Activated T-cell treated with anti-CD3 and anti-CD28 coated beads for 4 hours (primary cell): ENCODE data around the gene SHROOM1.
"Not testable (repeated sequence)": the region's sequence is repeated elsewhere in the genome, so short reads cannot be mapped to it uniquely, and the experiment has no call there.

Experiments
- DNase-seq: peaks from one replicate; pipeline ENCODE4 v3.0.0-alpha.2; 2020

SHROOM1 gene

DNA sequence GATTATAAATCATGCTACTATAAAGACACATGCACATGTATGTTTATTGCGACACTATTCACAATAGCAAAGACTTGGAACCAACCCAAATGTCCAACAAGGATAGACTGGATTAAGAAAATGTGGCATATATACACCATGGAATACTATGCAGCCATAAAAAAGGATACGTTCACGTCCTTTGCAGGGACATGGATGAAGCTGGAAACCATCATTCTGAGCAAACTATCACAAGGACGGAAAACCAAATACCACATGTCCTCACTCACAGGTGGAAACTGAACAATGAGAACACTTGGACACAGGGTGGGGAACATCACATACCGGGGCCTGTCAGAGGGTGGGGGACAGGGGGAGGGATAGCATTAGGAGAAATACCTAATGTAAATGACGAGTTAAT, 24.6 kb downstream of the SHROOM1 start:
- not testable (repeated sequence) for DNase-seq

DNA sequence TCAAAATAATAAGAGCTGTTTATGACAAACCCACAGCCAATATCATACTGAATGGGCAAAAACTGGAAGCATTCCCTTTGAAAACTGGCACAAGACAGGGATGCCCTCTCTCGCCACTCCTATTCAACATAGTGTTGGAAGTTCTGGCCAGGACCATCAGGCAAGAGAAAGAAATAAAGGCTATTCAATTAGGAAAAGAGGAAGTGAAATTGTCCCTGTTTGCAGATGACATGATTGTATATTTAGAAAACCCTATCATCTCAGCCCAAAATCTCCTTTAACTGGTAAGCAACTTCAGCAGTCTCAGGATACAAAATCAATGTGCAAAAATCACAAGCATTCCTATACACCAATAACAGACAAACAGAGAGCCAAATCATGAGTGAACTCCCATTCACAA, 26.2 kb downstream of the SHROOM1 start:
- DNase-seq = not testable (repeated sequence)

DNA sequence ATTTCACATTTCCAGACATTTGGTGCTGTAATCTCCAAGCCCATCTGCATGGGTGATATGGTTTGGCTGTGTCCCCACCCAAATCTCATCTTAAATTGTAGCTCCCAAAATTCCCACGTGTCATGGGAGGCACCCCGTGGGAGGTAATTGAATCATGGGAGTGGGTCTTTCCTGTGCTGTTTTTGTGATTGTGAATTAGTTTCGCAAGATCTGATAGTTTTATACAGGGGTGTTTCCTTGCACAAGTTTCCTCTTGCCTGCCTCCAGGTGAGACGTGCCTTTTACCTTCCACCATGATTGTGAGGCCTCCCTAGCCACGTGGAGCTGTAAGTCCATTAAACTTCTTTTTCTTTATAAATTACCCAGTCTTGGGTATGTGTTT, 27.8 kb downstream of the SHROOM1 start:
- not testable (repeated sequence) for DNase-seq

DNA sequence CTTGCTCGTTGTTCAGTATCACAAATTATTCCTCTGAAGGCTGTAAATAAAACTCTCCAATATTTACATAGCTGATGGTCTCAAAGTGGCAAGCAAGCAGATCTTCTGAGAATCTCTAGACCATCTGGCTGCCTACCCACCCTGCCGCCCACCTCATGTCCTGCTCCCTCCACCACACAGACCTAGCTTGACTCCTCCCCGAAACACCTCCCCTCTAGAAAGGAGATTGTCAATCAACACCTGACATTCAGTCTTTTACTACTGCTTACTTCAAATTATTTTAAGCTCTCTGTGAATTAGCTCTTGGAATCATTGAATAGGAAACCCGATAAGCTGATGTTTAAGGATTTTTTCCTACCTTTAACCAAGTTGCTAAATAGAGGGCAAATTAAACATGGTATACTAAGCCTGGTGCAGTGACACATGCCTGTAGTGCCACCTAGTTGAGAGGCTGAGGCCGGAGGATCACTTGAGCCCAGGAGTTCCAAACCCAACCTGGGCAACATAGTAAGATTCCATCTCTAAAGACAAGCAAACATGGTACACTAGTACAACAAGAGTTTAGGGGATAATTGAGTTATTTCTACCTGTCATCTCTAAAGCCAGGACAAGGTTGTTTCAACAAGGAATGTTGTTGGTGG, 28.3 kb downstream of the SHROOM1 start:
- DNase-seq = no peak

DNA sequence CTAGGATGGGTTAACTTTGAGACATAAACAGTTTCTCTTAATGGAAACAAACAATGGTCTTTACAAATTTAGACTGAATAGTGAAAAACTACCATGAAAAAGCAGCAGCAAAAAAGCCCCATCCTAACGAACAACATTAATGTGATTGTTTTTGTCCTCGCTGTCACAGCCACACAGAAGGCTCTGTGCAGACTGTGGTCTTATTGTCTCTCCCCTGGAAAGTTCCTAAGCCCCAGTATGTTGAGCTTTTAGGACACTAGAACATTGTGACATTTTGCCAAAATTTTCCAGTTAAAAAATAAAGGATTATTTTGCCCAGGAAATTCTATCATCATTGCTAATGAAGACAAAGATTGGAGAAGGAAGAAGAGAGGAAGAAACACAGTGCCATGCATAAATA, 29.9 kb downstream of the SHROOM1 start:
- DNase-seq = no peak

DNA sequence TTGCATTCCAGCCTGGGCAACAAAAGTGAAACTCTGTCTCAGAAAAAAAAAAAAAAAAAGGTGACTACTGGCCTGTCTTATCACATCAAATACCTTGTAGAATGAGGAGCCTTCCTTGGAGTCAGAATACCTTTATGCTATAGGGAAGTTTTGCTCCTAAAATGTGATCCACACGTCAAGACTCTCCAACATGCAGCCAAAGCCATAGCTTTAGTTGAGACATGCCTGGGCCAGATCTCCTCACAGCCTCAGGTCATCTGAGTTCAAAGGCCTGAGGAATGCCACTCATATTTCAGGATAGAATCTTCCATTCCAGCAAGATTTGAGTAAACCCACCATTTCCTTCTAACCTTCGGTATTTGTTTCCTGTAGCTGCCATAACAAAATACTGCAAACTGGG, 31.1 kb downstream of the SHROOM1 start:
- DNase-seq = no peak

DNA sequence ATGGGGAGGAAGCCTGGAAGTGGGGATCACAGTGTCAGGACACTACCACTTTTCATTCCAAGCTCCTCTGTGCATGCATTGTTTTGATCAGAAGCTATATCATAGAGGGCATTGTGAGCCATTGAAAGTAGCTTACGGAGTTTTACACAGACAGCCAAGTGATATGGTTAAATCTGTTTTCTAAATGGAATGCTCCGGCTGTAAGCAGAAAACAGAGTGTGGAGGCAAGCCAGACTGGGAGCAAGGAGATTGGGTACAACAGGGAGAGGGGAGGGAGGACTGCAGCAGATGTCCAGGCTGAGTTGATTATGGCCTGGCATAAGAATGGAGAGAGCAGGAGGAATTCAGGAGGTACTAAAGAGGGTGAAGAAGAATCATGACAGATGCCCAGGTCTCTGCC, 32.8 kb downstream of the SHROOM1 start:
- no peak for DNase-seq

DNA sequence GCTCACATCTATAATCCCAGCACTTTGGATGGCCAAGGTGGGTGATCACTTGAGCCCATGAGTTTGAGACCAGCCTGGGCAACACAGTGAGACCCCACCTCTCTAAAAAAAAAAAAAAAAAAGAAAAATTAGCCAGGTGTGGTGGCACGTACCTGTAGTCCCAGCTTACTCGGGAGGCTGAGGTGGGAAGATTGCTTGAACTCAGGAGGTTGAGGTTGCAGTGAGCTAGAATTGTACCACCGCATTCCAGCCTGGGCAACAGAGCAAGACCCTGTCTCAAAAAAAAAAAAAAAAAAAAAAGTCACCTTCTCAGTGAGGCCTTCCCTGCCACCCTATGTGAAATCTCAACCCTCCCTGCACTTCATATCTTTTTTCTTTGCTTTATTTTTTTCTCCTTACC, 39.4 kb downstream of the SHROOM1 start:
- no peak for DNase-seq

DNA sequence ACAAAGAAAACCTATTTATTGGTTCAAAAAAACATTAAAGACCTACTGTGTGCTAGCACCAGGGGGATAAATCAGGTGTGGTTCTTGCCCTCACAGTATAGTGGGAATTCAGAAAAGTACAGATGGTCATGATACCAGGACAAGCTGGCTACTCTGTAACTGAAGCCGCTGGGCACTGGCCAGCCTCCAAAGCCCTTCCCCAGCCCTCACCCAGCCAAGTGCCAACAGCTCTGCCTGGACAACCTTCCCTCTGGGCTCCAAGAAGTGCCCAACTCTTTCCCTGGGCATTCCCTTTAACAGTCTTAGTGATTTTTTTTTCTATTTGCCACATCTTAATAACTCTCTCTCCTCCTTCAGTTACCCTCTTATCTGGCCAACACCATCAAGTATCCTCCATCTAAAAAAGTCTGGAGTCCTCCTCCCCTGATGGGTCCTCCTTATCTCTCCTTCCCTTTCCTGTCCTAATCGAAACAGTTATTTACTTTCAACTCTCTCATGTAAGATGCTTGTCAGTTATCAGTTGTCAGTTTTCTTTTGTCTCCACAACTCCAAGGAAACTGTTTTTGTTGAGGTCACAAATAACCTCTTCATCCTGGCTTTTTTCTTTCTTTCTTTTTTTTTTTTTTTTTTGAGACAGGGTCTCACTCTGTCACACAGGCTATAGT, 40.1 kb downstream of the SHROOM1 start:
- no peak for DNase-seq

DNA sequence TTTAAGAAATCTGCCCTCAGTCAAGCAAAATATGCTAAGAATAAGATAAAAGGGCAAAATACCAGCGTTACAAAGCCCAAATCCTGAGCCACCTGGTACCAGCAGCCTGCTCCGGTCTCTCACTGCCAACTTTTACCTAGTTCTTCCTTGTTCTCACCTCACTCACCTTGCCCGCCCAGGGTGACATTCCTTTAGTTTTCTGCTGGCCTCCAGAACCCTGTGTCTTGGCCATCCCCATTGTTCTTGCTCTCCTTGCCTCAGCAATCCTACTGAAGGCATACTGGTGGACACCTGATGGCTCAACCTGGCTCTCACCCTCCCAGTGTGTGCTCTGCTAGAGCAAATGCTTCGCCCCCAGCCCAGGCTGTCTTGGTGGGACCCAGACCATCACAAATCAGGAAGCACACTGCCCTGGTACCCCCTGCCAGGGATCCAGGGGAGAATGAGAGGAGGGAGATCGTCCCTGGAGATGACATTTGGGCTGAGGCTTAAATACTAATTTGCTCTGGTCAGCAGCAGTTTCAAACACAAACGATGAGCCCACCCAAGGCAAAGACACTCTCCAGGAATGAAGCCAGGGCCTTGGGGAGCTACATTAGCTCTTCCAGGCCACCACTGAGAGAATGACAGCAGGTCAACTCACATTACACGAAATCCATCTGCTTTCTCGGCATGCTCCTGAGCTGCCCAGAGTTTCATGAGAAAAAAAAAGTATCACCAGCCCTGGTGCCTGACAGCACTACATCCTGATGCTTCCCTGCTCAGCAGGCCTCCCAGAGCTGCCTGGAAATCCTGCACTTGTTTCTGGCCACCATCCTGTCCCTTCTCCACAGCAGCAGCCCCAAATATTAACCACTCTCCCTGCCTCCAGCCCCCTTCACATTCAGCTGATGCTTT, 41.2 kb downstream of the SHROOM1 start:
- DNase-seq = no peak

DNA sequence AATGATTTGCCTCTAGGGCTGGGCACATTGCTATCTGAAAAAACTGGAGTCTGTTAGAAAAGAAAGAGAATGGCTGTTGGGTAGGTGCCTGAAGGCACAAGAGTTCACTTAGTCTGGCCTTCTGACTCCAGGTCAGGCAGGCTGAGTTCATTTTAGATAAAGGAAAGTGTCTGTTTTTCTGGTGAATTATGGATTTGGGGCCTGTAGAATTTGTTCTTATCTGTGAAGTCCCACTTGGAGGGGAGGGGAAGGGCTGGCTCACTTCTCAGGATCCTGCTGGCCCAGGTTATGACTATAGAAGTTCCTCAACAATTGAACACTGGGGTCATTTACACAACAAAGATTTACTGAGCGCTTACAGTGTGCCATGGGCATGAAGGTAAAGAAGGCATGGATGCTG, 41.9 kb downstream of the SHROOM1 start:
- no peak for DNase-seq

DNA sequence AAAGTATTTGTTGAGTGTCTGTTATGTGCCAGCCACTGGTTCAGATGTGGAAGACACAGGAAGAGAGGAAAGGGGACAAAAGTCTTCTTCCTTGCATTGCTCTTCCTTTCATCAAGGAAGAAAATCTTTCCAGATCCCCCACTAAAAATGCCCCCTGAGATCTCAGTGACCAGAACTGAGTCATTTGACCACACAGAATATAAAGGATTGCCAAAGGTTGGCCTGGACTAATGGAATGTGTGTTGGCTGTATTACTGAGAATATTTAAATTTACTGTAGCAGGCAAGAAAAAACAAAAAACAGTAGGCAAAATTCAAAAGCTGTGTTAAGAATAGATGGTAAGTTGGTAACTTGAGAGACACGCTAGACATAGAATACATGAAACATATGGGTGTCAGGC, 43.4 kb downstream of the SHROOM1 start:
- DNase-seq = no peak

DNA sequence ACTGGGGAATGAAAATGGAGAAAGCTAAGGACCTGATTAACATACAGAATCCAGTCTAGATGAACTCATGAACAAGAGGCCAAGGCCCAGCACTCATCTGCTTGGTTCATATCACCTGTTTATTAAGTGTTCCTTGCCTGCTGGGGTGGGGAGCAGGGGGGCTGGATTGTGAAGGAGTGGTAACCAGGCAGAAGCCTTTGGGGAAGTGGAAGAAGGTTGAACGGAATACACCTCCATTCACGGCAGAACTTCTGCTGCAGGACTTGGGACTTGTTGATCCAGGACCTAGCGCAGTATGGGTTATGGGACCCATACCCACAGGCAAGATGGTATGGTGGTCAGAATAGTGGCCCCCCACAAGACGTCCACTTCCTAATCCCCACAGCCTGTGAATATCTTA, 44.6 kb downstream of the SHROOM1 start:
- no peak for DNase-seq

DNA sequence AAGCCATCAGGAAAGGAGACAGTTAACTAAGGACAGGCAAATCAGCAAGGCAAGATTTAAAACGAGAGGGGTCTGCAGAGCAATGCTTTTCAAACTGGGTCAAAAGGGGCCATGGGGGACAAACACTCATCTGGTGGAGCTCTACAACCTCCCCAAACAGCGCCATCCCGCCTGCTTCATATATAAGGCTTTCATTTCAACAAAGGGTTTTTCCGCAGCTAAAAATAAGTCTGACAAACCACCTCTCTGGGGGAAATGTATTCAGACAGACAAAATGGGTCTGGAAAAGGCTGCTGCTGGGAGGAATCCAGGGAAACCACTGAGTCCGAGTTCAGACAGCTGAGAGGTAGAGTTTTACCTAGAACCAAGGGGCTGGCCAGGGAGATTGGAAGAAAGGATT, 45.1 kb downstream of the SHROOM1 start:
- DNase-seq = no peak

DNA sequence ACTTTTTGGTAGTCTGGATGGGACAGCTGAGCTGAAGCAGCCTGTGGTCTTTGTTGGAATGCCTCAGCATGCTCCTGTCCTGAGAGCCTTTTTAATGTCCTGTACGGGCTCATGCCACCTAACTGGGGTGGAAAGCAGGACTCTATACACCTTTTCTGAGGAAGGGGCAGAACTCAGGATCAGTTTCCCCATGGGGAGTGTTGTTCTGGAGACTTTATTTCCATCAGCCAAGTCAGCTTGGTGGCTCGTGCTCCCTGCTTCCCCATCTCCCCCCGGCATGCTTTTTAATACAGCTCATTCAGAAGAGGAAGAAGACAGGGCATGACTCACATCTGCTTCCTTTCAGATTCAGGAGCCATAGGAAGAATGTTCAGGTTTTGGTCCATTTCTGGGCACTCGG, 48.3 kb downstream of the SHROOM1 start:
- no peak for DNase-seq

DNA sequence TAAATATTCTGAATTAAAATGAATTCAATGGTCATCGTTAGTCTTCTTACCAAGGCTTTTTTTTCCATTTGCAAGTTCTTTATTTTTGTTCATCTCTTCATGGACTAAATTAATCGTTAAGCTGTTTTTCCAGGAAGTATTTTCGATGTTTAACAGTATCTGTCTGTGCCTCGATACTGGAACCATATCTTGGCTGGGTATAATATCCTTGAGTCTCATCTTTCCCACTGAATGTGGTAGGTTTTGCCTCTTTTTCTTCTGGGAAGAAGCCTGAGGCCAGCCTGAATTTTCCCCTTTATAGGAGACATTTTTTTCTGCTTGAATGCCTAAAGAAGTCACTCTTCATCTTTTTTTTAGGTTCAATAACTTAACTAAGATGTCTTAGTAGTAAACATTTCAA, 49.4 kb downstream of the SHROOM1 start:
- DNase-seq = no peak

DNA sequence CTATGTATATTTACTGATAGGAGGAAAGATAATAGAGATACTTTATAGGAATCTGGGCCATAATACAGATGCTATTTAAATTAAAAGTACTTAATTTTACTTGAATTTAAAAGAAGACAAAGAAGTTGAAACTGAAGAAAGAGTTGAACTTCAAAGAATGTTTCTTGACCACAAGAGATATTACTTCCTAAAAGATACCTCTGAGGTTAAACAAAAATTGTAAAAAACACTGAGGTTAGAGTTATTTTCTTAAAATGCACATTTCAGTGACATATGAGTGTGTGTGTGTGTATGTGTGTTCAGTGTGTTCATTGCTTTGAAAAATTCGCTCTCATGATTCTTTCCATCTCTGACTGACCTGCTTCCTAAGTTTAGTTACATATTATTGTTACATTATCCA, 49.9 kb downstream of the SHROOM1 start:
- no peak for DNase-seq

DNA sequence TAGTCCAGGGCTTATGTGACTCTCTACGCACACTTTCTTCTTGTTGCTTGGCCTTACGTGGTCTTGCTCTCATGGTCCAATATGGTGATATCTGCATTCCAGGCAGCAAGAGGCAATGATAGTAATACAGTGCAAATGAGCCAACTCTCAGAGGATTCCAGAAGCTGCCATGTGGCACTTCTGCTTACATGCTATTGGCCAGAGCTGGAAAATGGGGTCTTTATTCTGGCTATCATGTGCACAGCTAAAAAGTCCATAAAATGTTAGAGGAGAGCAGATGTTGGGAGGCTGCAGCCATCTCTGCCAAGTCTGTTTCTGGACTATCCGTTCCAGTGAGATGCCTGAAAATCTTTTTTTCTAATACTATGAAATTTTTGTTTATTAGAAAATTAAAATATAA, 50.5 kb downstream of the SHROOM1 start:
- DNase-seq = no peak

DNA sequence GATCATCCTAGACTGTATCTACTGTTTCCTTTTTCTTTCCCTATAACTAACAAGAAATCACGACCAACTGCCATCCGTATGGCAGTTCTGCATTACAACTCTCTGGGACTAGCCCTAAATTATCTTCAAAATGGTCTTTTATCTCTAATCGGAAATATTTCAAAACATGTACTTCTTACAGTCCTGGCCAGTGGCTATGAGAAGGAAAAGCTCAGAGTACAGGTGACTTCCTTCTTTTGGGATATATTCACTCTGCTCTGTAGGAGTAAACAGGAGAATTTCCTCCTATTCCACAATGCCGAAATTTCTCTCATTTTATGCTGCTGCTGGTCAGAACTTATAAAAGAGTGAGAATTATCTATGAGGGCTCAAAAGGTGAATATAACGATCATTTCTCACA, 51.6 kb downstream of the SHROOM1 start:
- DNase-seq = no peak

DNA sequence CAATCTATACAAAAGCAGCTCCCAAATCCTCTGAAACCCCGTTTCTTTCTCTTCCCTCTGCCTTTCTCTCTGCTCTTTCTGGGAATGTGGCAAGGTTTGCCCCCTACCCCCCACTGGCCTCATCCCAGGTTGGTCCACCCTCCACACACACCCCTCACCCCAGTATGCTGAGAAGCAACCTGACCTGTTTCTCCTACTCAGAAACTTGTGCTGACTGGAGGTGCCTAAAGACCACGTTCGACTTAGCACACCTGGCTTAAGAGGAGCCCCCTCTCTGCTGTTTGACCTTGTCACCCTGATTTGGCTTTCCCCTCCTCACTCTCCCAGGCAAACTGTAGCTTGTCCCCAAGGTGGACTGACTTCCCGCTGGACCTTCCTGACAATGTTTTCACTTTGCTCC, 52.3 kb downstream of the SHROOM1 start:
- DNase-seq = no peak

DNA sequence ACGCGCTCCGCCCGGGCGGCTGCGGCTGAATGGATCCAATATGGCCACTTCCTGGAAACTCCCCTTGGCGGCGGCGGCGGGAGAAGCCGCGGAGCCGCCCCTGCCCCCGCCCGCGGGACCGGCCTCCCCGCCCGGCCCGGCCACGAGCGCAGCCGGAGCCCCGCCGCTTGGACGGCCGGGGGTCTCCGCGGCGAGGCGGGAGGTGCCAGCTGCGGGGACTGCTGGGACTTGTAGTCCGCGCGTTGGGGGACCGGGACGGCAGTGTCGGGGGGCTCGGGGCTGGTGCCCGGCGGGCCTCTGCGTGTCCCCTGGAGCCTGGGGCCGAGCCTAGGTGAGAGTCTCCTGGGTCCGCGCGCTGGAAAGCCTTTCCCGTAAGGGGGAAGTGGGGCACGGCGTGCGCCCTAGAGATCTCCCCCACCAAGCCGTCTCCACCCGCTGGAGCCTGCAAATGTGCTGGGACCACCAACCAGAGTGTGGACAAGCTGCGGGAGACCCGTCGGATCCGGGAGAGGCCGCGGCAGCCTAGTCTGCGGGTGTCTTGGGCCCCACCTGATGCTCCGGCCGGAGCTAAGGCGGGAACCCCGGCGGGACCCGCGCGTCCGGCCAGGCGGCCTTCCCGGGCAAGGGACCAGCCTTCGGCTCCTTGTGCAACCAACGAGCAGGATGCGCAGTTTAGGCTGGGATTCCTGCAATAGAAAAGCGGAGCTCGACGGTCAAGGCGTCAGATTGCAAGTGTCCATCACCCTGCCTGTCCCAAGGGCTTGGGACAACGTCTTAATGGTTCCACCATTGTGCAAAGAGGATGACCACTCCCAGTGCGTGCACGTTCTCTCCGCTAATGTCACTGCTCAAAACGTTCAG, 53.0 kb downstream of the SHROOM1 start, which contains the start of gene SEPTIN8:
Gene SEPTIN8 (minus strand): TSS at position 31 of the 861 bp plus-strand sequence. CDS start 102 bp downstream, outside the sequence.
- DNase-seq = no peak

DNA sequence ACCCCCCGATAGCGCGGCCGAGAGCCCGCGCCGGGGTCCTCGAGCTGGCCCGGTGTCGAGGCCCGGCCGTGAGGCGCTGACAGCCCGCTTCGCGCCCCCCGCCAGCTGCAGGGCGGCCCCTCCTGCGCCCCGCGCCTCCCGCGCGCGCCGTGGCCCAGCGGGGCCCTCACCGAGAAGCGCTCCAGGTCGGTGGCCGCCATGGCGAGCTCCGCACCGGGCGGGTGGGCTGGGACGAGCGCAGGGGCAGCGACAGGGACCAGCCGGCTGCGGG, 53.6 kb downstream of the SHROOM1 start:
- DNase-seq = no peak
